SK-N-SH treated with all-trans-retinoic acid at 6 μM for 48 hours (cell line): ENCODE measurements around the gene MAP3K14.

ENCODE experiments used
- ARNTL ChIP-seq: fragments of 450-650 bp; formaldehyde crosslinking; IDR thresholded peaks from 2 replicates; pipeline ENCODE4 v1.5.0; 2020; ENCODE audit warnings: low read depth, mild to moderate bottlenecking, moderate library complexity, borderline replicate concordance
- GLIS3 ChIP-seq: fragments of 250-450 bp; sonication (Bioruptor Pico); IDR thresholded peaks from 2 replicates; pipeline ENCODE4 v1.5.0; 2020; ENCODE audit warnings: mild to moderate bottlenecking, moderate library complexity
- ISL1 ChIP-seq: fragments of 250-450 bp; sonication (Bioruptor Pico); IDR thresholded peaks from 2 replicates; pipeline ENCODE4 v2.1.2; 2022; ENCODE audit warnings: mild to moderate bottlenecking, moderate library complexity
- TOX ChIP-seq: fragments of 250-450 bp; sonication (Bioruptor Pico); IDR thresholded peaks from 2 replicates; pipeline ENCODE4 v1.8.0; 2021; ENCODE audit warnings: mild to moderate bottlenecking, moderate library complexity, borderline replicate concordance
- ZFP3 ChIP-seq: fragments of 250-450 bp; sonication (Bioruptor Pico); IDR thresholded peaks from 2 replicates; pipeline ENCODE4 v1.5.0; 2020; ENCODE audit warnings: mild to moderate bottlenecking, moderate library complexity
- ZFP30 ChIP-seq: fragments of 450-650 bp; formaldehyde crosslinking; IDR thresholded peaks from 2 replicates; pipeline ENCODE4 v1.5.0; 2022; ENCODE audit warnings: mild to moderate bottlenecking, moderate library complexity
- ZNF565 ChIP-seq: fragments of 450-650 bp; formaldehyde crosslinking; conservative IDR thresholded peaks from 2 replicates; pipeline ENCODE4 v1.5.0; 2020; ENCODE audit warnings: low read depth, mild to moderate bottlenecking, moderate library complexity
- ZNF70 ChIP-seq: fragments of 450-650 bp; formaldehyde crosslinking; IDR thresholded peaks from 2 replicates; pipeline ENCODE4 v1.5.0; 2020; ENCODE audit warnings: mild to moderate bottlenecking, moderate library complexity
- TF ChIP-seq, protein P1 (sequence below): fragments of 250-450 bp; sonication (Bioruptor Pico); IDR thresholded peaks from 2 replicates; pipeline ENCODE4 v1.5.0; 2020; ENCODE audit warnings: mild to moderate bottlenecking, moderate library complexity
- TF ChIP-seq, protein P2 (sequence below): fragments of 250-450 bp; sonication (Bioruptor Pico); IDR thresholded peaks from 2 replicates; pipeline ENCODE4 v1.8.0; 2021; ENCODE audit warnings: low read depth, mild to moderate bottlenecking, moderate library complexity, borderline replicate concordance
- TF ChIP-seq, protein P3 (sequence below): fragments of 250-450 bp; sonication (Bioruptor Pico); IDR thresholded peaks from 2 replicates; pipeline ENCODE4 v1.8.0; 2020; ENCODE audit warnings: mild to moderate bottlenecking, moderate library complexity, borderline replicate concordance

DNA sequence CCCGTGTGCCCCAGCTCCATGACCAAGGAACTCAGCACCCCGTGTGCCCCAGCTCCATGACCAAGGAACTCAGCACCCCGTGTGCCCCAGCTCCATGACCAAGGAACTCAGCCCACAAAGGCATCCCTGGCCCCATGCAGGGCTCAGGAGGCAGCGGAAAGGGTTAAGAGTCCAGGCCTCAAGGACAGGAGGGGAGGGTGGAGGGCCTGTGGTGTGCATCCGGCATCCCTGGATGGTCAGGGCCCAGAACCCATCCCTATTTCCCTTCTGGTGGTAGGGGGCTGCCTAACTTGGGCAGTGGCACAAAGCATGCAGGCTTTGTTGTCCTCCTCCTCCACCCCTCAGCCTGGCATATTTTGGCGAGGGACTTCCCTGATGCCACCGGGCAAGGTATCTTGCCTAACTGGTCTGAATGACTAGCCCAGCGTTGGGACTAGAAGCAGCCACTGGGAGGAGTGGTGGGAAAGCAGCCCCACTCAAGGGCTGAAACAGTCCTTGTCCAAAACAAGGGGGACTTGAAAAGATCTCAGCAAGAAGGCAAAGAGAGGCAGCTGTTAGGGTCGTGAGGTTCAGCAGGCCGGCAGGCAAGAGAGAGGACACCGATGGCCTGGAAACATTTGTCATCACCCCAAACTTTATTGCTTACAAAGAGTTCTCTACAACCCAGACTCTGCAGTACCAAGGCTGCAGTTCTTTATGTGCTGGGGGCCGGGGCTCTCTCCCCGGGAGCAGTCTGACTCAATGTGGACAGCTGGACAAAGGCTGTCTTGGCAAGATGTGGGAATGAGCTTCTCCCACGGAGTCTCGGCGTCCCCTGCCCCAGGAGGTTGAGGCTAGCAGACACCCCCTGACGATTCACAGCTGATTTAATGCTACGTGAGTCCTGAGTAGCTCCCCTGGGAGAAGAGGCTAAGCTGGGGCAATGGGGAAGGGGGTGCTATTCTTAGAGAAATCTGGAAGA is 54.0 kb downstream of the MAP3K14 start:
- TF ChIP-seq ZNF565 (CRISPR knock-in tag): no peak
- TF ChIP-seq ARNTL (CRISPR knock-in tag): no peak
- TF ChIP-seq, protein P1, sequence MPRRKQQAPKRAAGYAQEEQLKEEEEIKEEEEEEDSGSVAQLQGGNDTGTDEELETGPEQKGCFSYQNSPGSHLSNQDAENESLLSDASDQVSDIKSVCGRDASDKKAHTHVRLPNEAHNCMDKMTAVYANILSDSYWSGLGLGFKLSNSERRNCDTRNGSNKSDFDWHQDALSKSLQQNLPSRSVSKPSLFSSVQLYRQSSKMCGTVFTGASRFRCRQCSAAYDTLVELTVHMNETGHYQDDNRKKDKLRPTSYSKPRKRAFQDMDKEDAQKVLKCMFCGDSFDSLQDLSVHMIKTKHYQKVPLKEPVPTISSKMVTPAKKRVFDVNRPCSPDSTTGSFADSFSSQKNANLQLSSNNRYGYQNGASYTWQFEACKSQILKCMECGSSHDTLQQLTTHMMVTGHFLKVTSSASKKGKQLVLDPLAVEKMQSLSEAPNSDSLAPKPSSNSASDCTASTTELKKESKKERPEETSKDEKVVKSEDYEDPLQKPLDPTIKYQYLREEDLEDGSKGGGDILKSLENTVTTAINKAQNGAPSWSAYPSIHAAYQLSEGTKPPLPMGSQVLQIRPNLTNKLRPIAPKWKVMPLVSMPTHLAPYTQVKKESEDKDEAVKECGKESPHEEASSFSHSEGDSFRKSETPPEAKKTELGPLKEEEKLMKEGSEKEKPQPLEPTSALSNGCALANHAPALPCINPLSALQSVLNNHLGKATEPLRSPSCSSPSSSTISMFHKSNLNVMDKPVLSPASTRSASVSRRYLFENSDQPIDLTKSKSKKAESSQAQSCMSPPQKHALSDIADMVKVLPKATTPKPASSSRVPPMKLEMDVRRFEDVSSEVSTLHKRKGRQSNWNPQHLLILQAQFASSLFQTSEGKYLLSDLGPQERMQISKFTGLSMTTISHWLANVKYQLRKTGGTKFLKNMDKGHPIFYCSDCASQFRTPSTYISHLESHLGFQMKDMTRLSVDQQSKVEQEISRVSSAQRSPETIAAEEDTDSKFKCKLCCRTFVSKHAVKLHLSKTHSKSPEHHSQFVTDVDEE (CRISPR knock-in tag): no peak
- TF ChIP-seq TOX: no peak
- TF ChIP-seq, protein P2, sequence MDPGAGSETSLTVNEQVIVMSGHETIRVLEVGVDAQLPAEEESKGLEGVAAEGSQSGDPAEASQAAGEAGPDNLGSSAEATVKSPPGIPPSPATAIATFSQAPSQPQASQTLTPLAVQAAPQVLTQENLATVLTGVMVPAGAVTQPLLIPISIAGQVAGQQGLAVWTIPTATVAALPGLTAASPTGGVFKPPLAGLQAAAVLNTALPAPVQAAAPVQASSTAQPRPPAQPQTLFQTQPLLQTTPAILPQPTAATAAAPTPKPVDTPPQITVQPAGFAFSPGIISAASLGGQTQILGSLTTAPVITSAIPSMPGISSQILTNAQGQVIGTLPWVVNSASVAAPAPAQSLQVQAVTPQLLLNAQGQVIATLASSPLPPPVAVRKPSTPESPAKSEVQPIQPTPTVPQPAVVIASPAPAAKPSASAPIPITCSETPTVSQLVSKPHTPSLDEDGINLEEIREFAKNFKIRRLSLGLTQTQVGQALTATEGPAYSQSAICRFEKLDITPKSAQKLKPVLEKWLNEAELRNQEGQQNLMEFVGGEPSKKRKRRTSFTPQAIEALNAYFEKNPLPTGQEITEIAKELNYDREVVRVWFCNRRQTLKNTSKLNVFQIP (CRISPR knock-in tag): no peak
- no peak for TF ChIP-seq ZFP30 (CRISPR knock-in tag)
- TF ChIP-seq ZFP3 (CRISPR knock-in tag): no peak
- TF ChIP-seq ISL1: no peak
- TF ChIP-seq ZNF70 (CRISPR knock-in tag): no peak
- TF ChIP-seq, protein P3, sequence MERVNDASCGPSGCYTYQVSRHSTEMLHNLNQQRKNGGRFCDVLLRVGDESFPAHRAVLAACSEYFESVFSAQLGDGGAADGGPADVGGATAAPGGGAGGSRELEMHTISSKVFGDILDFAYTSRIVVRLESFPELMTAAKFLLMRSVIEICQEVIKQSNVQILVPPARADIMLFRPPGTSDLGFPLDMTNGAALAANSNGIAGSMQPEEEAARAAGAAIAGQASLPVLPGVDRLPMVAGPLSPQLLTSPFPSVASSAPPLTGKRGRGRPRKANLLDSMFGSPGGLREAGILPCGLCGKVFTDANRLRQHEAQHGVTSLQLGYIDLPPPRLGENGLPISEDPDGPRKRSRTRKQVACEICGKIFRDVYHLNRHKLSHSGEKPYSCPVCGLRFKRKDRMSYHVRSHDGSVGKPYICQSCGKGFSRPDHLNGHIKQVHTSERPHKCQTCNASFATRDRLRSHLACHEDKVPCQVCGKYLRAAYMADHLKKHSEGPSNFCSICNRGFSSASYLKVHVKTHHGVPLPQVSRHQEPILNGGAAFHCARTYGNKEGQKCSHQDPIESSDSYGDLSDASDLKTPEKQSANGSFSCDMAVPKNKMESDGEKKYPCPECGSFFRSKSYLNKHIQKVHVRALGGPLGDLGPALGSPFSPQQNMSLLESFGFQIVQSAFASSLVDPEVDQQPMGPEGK (CRISPR knock-in tag): no peak
- no peak for TF ChIP-seq GLIS3 (CRISPR knock-in tag)
